B cell (primary cell): ENCODE data around the gene USP6. TPM values are rescaled to one million over a fixed set of nuclear protein-coding genes. Genes with fewer than 3 reads are reported as not detected.

Experiments used
- ATAC-seq: fragments of 200-7000 bp; cut with Tn5 transposase; one replicate; pipeline ENCODE4 v1.10.0; 2021; ENCODE audit warnings: low read depth, mild to moderate bottlenecking, moderate number of reproducible peaks, moderate library complexity
- CTCF ChIA-PET: fragments of 350-600 bp; sonication (Branson Sonifier 250); formaldehyde crosslinking; loops from one replicate; lab custom pipeline; 2021; ENCODE audit warnings: antibody characterized with exemption, inconsistent platforms; lab: Charles Lee
- POLR2A ChIA-PET: fragments of 350-600 bp; sonication (Branson Sonifier 250); formaldehyde crosslinking; loops from one replicate; lab custom pipeline; 2021; ENCODE audit warnings: antibody characterized with exemption; lab: Charles Lee
- DNase-seq: peaks from one replicate; pipeline ENCODE4 v3.0.0; 2013
- H2AFZ ChIP-seq: 2 replicates; pipeline ENCODE4 v1.6.1; 2012; ENCODE audit warnings: mild to moderate bottlenecking, low read depth, low read length; ENCODE audit not compliant: insufficient read depth, poor library complexity, severe bottlenecking
- H3K27ac ChIP-seq, 2 donors: 1 replicate in 1 of 2; 2 replicates in 1 of 2; pipeline ENCODE4 v1.5.1; 2012 to 2013; ENCODE audit warnings: low read length in 2 of 2, mild to moderate bottlenecking in 2 of 2, moderate library complexity in 1 of 2
- H3K27me3 ChIP-seq, 4 experiments: fragments of 200-600 bp in 1 of 4; sonication (generic) in 1 of 4; replicated peaks in 1 of 4; 1 replicate in 2 of 4; 2 replicates in 2 of 4; pipeline versions ENCODE4 v1.6.1 to v1.7.0; 2013 to 2016; ENCODE audit warnings: low read length in 3 of 4, mild to moderate bottlenecking in 2 of 4, mixed read lengths in 1 of 4, moderate library complexity in 1 of 4; ENCODE audit not compliant: insufficient read depth in 4 of 4, control insufficient read depth in 3 of 4; ENCODE audit errors: control extremely low read depth in 1 of 4
- H3K36me3 ChIP-seq, 2 experiments: replicated peaks in 1 of 2; 1 replicate in 1 of 2; 2 replicates in 1 of 2; pipeline versions ENCODE4 v1.6.1 to v1.7.1; 2013; ENCODE audit warnings: low read length in 1 of 2; ENCODE audit not compliant: insufficient read depth in 2 of 2, control insufficient read depth in 1 of 2; ENCODE audit errors: control extremely low read depth in 1 of 2, extremely low read depth in 1 of 2
- H3K4me1 ChIP-seq, 2 donors: fragments of 200-600 bp in 1 of 2; sonication (generic) in 1 of 2; 1 replicate in 1 of 2; 2 replicates in 1 of 2; pipeline versions ENCODE4 v1.5.1 to v1.6.1; 2013 to 2017; ENCODE audit warnings: low read length in 2 of 2; ENCODE audit not compliant: control insufficient read depth in 2 of 2, insufficient read depth in 2 of 2
- H3K4me2 ChIP-seq: replicated peaks from 2 replicates; pipeline ENCODE3; 2012; ENCODE audit warnings: mild to moderate bottlenecking, low read depth, low read length; ENCODE audit not compliant: poor library complexity, severe bottlenecking
- H3K4me3 ChIP-seq, 5 experiments: fragments of 200-600 bp in 1 of 5; sonication (generic) in 1 of 5; 1 replicate in 3 of 5; 2 replicates in 2 of 5; pipeline versions ENCODE4 v1.5.1 to v1.7.0; 2011 to 2016; ENCODE audit warnings: low read length in 4 of 5, mild to moderate bottlenecking in 4 of 5, low read depth in 2 of 5, control low read depth in 1 of 5, moderate library complexity in 1 of 5; ENCODE audit not compliant: insufficient read depth in 1 of 5; ENCODE audit errors: control extremely low read depth in 1 of 5, extremely low read depth in 1 of 5
- H3K79me2 ChIP-seq: fragments of 200-600 bp; sonication (generic); one replicate; pipeline ENCODE4 v1.6.0; 2016; ENCODE audit warnings: low read length; ENCODE audit not compliant: control insufficient read depth, insufficient read depth
- H3K9ac ChIP-seq: fragments of 200-600 bp; sonication (generic); 2 replicates; pipeline ENCODE4 v1.6.1; 2017; ENCODE audit warnings: mild to moderate bottlenecking, low read length, moderate library complexity
- H3K9me3 ChIP-seq, 3 donors: one replicate each; pipeline versions ENCODE4 v1.6.1 to v1.7.1; 2013; ENCODE audit warnings: low read length in 2 of 3; ENCODE audit not compliant: control insufficient read depth in 2 of 3, insufficient read depth in 1 of 3; ENCODE audit errors: control extremely low read depth in 1 of 3
- H4K20me1 ChIP-seq: 2 replicates; pipeline ENCODE4 v1.6.0; 2012; ENCODE audit warnings: mild to moderate bottlenecking, low read length; ENCODE audit not compliant: insufficient read depth, control insufficient read depth, poor library complexity, severe bottlenecking
- H3K27ac Mint-ChIP-seq: one replicate; pipeline ENCODE4 v1.8.0; 2021; ENCODE audit warnings: mixed read lengths
- H3K27me3 Mint-ChIP-seq: one replicate; pipeline ENCODE4 v1.8.0; 2021; ENCODE audit warnings: mixed read lengths
- H3K4me1 Mint-ChIP-seq: one replicate; pipeline ENCODE4 v1.8.0; 2021; ENCODE audit warnings: mixed read lengths
- H3K4me3 Mint-ChIP-seq: one replicate; pipeline ENCODE4 v1.8.0; 2021; ENCODE audit warnings: mixed read lengths
- H3K9me3 Mint-ChIP-seq: one replicate; pipeline ENCODE4 v1.8.0; 2022; ENCODE audit warnings: mixed read lengths; ENCODE audit not compliant: insufficient read depth
- EZH2 ChIP-seq: IDR thresholded peaks from 2 replicates; pipeline ENCODE4 v1.6.1; 2012; ENCODE audit warnings: borderline replicate concordance, low read depth, mild to moderate bottlenecking, moderate library complexity, low read length; ENCODE audit not compliant: insufficient read depth, poor library complexity, severe bottlenecking
- WGBS: methylation state at CpG from one replicate; pipeline ENCODE4 v1.1.5; 2013; ENCODE audit warnings: missing lambda C conversion rate; ENCODE audit not compliant: insufficient coverage; 5-methylcytosine and 5-hydroxymethylcytosine counted together
- intact Hi-C: fragments of 100-400 bp; cut with micrococcal nuclease; formaldehyde crosslinking; loops from one replicate; pipeline ENCODE4 v1.10.0; 2022
- polyA plus RNA-seq: library from polyadenylated mRNA; depleted of rRNA; stranded (reverse); fragments of >200 nt; gene quantifications from 2 replicates; pipeline ENCODE4 v1.2.3, GENCODE V29; 2012
- total RNA-seq, 2 donors: library from RNA; stranded (reverse); fragments of 120-200 nt in 1 of 2; gene quantifications; 1 replicate in 1 of 2; 2 replicates in 1 of 2; pipeline versions ENCODE4 v1.2.3 to v1.2.4, GENCODE V29; 2013 to 2022
- TF ChIP-seq, protein P1 (sequence below): fragments of 200-600 bp; IDR thresholded peaks from one replicate; pipeline ENCODE4 v1.8.0; 2022; ENCODE audit warnings: antibody characterized with exemption, mild to moderate bottlenecking

The USP6 gene
- total and polyA plus RNA-seq, 2 donors (not counting 1 experiment from before 2014, with no cell fraction given): 0.36 to 0.47 TPM

DNA sequence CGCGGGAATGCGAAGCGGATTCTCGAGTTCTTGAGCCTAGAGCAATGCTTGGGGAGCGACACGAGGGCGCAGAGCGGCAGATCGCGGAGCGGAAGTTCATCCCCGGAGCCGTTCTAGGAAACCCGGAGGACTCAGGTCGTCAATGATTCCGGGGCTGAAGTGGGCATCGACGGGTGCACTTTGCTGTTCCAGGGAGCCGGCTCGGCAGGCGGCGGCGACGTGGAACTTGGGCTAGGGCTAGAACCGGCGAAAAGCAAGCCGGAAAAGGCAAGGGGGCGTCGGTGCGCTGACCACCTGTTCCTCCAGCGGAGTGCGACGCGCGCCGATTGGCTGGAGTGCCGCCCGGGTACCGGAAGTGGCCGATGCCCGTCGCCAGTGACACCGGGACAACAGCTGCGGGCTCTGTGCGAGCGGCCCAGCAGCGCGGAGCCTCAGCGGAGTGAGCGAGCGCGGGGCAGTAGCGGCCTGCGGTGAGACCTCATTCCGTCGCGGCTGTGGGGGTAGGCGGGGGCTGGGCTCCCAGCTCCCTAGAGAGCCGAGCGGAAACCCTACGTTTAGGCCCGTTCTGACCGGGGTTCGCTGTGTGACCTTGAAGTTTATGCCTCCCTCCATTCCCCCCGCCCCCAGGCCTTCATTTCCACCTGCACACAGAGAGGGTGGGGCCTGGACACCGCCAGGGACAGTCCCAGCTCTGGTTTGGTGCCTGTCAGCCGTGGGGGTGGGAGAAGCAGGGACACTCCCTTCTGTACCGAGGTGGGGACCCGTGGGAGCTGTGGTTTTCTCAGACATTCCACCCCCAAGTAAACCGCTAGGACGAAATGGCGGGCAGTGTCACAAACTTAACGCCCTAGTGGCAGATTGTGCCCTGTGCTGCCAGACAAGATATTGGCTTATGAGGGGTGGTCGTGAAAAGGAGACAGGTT lies 37.5 kb upstream of the USP6 start, which contains the start of gene ZFP3:
ZFP3 (plus strand) TSS at position 362 of the 923 bp plus-strand sequence. CDS start 13,038 bp downstream, outside the sequence.
- TF ChIP-seq EZH2: no peak
- TF ChIP-seq, protein P1, sequence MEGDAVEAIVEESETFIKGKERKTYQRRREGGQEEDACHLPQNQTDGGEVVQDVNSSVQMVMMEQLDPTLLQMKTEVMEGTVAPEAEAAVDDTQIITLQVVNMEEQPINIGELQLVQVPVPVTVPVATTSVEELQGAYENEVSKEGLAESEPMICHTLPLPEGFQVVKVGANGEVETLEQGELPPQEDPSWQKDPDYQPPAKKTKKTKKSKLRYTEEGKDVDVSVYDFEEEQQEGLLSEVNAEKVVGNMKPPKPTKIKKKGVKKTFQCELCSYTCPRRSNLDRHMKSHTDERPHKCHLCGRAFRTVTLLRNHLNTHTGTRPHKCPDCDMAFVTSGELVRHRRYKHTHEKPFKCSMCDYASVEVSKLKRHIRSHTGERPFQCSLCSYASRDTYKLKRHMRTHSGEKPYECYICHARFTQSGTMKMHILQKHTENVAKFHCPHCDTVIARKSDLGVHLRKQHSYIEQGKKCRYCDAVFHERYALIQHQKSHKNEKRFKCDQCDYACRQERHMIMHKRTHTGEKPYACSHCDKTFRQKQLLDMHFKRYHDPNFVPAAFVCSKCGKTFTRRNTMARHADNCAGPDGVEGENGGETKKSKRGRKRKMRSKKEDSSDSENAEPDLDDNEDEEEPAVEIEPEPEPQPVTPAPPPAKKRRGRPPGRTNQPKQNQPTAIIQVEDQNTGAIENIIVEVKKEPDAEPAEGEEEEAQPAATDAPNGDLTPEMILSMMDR: peak; percentile 64
- Histone ChIP-seq H3K36me3 (no peaks in the 10 kb centered on the region), H3K27ac (peak within 1 kb of the TSS; percentile 81 to 86), H3K79me2 (peaks cover 37% of the 10 kb centered on the region), H3K4me1 (peaks cover 8 to 21% of the 10 kb centered on the region in 2 donors), H3K4me3 (peak within 1 kb of the TSS; percentile 68 to 78 (median 75)), H4K20me1 (no peaks in the 10 kb centered on the region), H3K27me3 (no peaks in the 10 kb centered on the region), H3K4me2 (peak within 1 kb of the TSS; percentile 77), H2AFZ (peak within 1 kb of the TSS; percentile 85), H3K9me3 (peaks cover 0 to 12% (median 1%) of the 10 kb centered on the region in 3 donors), H3K9ac (peak within 1 kb of the TSS; percentile 71)
- H3K4me1 Mint-ChIP-seq: peaks cover 30% of the 10 kb centered on the region
- H3K27ac Mint-ChIP-seq: peak within 1 kb of the TSS; percentile 95
- intact Hi-C loops: loop anchor here (1.0 to 5.0 kb wide), 10 partner anchors 12 to 408 kb away; partner anchors contain the start of genes C17orf107, DERL2, INCA1 and KIF1C
- H3K4me3 Mint-ChIP-seq: peak within 1 kb of the TSS; percentile 81
- H3K27me3 Mint-ChIP-seq: no peaks in the 10 kb centered on the region
- H3K9me3 Mint-ChIP-seq: peaks cover 3% of the 10 kb centered on the region
- under 1% methylated on average over 67 of the region's 75 CpGs for WGBS
- ATAC-seq (peak; percentile 83), DNase-seq (peak; percentile 92)
- ChIA-PET CTCF (interaction anchor here (0.7 to 3.4 kb wide), 15 partner anchors 8 to 361 kb away, joined by 3 to 12 read pairs (median 4); partner anchors contain the start of genes C1QBP, CAMTA2, RNF167 and SLC25A11), POLR2A (interaction anchor here (0.6 to 2.4 kb wide), 11 partner anchors 13 to 341 kb away, joined by 3 to 19 read pairs (median 4); partner anchors contain the start of genes NUP88, PFN1, RPAIN and SLC52A1)
